Right atrium auricular region (tissue), 2 donors: ENCODE data around the gene SESTD1. TPM values are rescaled to one million over a fixed set of nuclear protein-coding genes. Genes with fewer than 3 reads are reported as not detected.

Experiments used
- DNase-seq: peaks from one replicate; pipeline ENCODE4 v3.0.0-alpha.2; 2019; ENCODE audit warnings: low spot score
- H3K27ac ChIP-seq, 2 donors: fragments of 200-600 bp; sonication (generic); 1 replicate in 1 of 2; 2 replicates in 1 of 2; pipeline ENCODE4 v1.5.1; 2016 to 2019
- H3K27me3 ChIP-seq, 2 donors: fragments of 200-600 bp; sonication (generic); one replicate each; pipeline versions ENCODE4 v1.5.1 to v1.6.0; 2017 to 2019
- H3K36me3 ChIP-seq: fragments of 200-600 bp; sonication (generic); one replicate; pipeline ENCODE4 v1.5.1; 2016
- H3K4me1 ChIP-seq, 2 donors: fragments of 200-600 bp; sonication (generic); one replicate each; pipeline versions ENCODE4 v1.5.1 to v1.6.0; 2017 to 2019
- H3K4me3 ChIP-seq, 2 donors: fragments of 200-600 bp; sonication (generic); 1 replicate in 1 of 2; 2 replicates in 1 of 2; pipeline ENCODE4 v1.5.1; 2017 to 2019; ENCODE audit warnings: mild to moderate bottlenecking in 1 of 2, moderate library complexity in 1 of 2
- H3K9me3 ChIP-seq, 2 donors: fragments of 200-600 bp; sonication (generic); one replicate each; pipeline ENCODE4 v1.5.1; 2019
- total RNA-seq, 2 donors: library from RNA; depleted of rRNA; stranded (reverse); fragments of >200 nt; gene quantifications; one replicate each; pipeline ENCODE4 v1.1.0, GENCODE V29; 2016
- TF ChIP-seq, protein P1 (sequence below), 2 donors: fragments of 200-600 bp; sonication (generic); IDR thresholded peaks; one replicate each; pipeline ENCODE4 v1.5.1; 2019; ENCODE audit warnings: antibody characterized with exemption in 2 of 2

The SESTD1 gene
- total RNA-seq, 2 donors from 2014 or later: 16.5 to 19.7 TPM

DNA sequence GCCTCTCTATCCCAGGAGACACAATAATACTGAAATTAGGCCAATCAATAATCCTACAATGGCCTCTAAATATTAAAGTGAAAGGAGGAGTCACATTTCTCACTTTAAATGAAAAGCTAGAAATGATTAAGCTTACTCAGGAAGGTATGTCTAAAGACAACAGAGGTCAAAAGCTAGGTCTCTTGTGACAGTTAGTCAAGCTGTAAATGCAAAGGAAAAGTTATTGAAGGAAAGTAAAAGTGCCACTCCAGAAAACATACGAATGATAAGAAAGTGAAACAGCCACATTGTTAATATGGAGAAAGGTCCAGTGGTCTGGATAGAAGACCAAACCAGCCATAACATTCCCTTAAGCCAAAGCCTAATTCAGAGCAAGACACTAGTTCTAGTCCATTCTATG is 9.5 kb downstream of the SESTD1 start:
- Histone ChIP-seq H3K36me3 (no peaks in the 10 kb centered on the region), H3K27ac (no peak overlapping the region), H3K4me3 (no peak overlapping the region), H3K27me3 (no peaks in the 10 kb centered on the region), H3K4me1 (peaks cover 0 to 6% of the 10 kb centered on the region in 2 donors), H3K9me3 (no peaks in the 10 kb centered on the region)
- DNase-seq: no peak
- TF ChIP-seq, protein P1, sequence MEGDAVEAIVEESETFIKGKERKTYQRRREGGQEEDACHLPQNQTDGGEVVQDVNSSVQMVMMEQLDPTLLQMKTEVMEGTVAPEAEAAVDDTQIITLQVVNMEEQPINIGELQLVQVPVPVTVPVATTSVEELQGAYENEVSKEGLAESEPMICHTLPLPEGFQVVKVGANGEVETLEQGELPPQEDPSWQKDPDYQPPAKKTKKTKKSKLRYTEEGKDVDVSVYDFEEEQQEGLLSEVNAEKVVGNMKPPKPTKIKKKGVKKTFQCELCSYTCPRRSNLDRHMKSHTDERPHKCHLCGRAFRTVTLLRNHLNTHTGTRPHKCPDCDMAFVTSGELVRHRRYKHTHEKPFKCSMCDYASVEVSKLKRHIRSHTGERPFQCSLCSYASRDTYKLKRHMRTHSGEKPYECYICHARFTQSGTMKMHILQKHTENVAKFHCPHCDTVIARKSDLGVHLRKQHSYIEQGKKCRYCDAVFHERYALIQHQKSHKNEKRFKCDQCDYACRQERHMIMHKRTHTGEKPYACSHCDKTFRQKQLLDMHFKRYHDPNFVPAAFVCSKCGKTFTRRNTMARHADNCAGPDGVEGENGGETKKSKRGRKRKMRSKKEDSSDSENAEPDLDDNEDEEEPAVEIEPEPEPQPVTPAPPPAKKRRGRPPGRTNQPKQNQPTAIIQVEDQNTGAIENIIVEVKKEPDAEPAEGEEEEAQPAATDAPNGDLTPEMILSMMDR (IDR thresholded peaks at IDR 0.05): no peak

DNA sequence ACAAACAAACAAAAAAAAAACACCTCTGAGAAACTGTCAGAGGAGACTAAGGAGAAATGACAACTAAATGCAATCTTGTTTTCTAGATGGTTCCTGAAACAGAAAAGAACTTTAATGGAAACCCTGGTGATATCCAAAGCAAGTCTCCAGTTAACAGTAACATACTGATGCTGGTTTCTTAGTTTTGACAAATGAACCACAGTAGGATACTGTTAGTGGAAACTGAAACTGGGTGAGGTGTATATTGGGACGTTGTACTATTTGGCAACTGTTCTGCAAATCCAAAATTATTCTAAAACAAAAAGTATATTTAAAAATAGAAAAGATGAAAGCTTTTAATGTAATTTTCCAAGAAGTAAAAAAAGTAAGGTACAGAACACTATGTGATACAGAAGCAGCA is 11.4 kb downstream of the SESTD1 start:
- no peaks in the 10 kb centered on the region for H3K36me3 ChIP-seq
- no peak overlapping the region for H3K27ac ChIP-seq
- H3K27me3 ChIP-seq: no peaks in the 10 kb centered on the region
- H3K4me1 ChIP-seq: peaks cover 0 to 6% of the 10 kb centered on the region in 2 donors
- TF ChIP-seq, protein P1 (IDR thresholded peaks at IDR 0.05): no peak
- no peaks in the 10 kb centered on the region for H3K9me3 ChIP-seq
- no peak overlapping the region for H3K4me3 ChIP-seq
- DNase-seq: no peak

DNA sequence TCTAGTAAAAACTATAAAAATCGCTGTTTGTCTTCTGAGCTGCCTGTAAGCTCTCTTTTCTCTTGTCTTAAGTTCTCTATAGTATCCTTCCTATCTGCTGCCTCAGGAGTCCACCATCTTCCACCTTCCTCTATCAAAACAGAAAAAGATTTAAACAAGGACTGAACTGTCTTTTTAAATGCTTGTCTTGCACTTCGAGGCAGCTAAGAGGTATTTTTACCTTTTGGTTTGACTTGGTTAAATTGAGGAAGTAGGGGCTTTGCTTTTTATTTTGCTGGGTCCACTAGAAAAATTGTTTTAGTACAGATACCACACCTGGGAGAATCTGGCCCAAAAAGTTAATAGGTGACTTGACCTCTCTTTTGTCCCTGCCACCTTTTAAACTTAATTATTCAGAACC is 12.2 kb downstream of the SESTD1 start:
- Histone ChIP-seq H3K27me3 (no peaks in the 10 kb centered on the region), H3K36me3 (no peaks in the 10 kb centered on the region), H3K4me1 (peaks cover 0 to 12% of the 10 kb centered on the region in 2 donors), H3K27ac (no peak overlapping the region), H3K4me3 (no peak overlapping the region), H3K9me3 (no peaks in the 10 kb centered on the region)
- TF ChIP-seq, protein P1 (IDR thresholded peaks at IDR 0.05): no peak
- DNase-seq: no peak

DNA sequence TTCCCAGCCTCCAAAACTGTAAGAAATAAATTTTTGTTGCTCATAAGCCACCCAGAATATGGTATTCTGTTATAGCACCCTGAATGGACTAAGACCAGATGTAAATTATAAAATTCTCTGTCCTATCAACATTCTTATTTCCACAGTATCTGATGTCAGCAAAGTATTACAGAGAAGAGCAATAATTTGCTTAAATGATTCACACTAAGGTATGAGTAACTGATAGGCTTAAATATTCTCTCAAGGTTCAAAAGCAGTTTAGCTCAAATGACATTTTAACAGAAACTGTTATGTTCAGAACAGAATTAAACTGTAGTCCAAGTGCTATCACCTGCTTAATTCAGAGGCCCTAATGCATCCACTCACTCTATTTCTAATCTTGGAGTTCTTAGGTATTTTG is 12.8 kb downstream of the SESTD1 start:
- Histone ChIP-seq H3K36me3 (no peaks in the 10 kb centered on the region), H3K4me1 (peaks cover 0 to 12% of the 10 kb centered on the region in 2 donors), H3K27me3 (no peaks in the 10 kb centered on the region), H3K27ac (no peak overlapping the region), H3K9me3 (no peaks in the 10 kb centered on the region), H3K4me3 (no peak overlapping the region)
- TF ChIP-seq, protein P1 (IDR thresholded peaks at IDR 0.05): no peak
- DNase-seq: no peak

DNA sequence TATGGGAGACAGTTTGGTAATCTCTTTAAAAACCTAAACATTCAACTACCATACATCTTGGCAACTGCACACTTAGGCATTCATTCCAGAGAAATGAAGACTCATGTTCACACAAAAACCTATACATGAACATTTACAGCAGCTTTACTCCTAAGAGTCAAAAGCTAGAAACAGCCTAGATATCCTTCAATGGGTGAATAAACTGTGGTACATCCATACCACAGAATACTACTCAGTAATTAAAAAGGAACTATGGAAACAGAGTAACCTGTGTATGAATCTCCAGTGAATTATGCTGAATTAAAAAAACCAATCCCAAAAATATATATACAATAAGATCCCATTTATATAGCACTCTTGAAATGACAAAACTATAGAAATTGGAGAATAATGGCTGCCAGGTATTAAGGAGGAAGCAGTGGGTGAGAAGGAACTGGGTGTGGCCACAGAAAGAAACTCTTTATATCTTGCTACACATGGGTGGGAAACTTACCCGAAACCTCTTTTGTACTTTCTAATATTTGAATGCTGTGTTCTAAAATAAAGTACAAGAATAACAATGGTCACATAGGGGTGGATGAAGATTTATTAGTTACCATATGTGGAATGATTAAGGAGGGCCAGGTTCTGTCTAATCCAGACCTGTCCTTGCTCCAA is 13.7 kb downstream of the SESTD1 start:
- TF ChIP-seq, protein P1 (IDR thresholded peaks at IDR 0.05): no peak
- no peaks in the 10 kb centered on the region for H3K36me3 ChIP-seq
- DNase-seq: no peak
- no peak overlapping the region for H3K4me3 ChIP-seq
- H3K27ac ChIP-seq: no peak overlapping the region
- H3K27me3 ChIP-seq: no peaks in the 10 kb centered on the region
- no peaks in the 10 kb centered on the region for H3K9me3 ChIP-seq
- peaks cover 0 to 12% of the 10 kb centered on the region in 2 donors for H3K4me1 ChIP-seq

DNA sequence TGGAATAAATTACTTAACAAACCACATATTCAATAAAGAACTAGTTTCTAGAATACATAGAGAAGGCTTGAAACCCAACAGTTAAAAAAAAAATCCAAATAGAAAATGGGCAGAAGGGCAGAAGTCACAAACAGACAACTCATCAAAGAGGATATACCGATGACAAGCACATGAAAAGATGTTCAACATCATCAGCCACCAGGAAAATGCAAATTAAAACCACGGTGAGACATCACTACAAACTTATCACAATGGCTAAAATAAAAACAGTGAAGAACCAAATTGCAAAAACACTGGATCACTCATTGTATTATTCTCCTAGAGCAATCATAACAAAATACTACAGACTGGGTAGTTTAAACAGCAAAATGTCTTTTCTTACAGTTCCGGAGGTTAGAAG is 14.5 kb downstream of the SESTD1 start:
- Histone ChIP-seq H3K27me3 (no peaks in the 10 kb centered on the region), H3K4me1 (peaks cover 0 to 7% of the 10 kb centered on the region in 2 donors), H3K27ac (no peak overlapping the region), H3K36me3 (no peaks in the 10 kb centered on the region), H3K9me3 (no peaks in the 10 kb centered on the region), H3K4me3 (no peak overlapping the region)
- DNase-seq: no peak
- TF ChIP-seq, protein P1 (IDR thresholded peaks at IDR 0.05): no peak
